Testis (tissue), 2 donors: ENCODE results near the gene SNX30.

Experiments
- POLR2A ChIP-seq: fragments of 450-650 bp; IDR thresholded peaks from one replicate; pipeline ENCODE4 v1.6.1; 2017; ENCODE audit warnings: antibody characterized with exemption, mild to moderate bottlenecking, moderate library complexity
- TF ChIP-seq, protein P1 (sequence below), 3 experiments: fragments of 450-650 bp in 2 of 3; fragments of 200-600 bp in 1 of 3; sonication (generic) in 1 of 3; IDR thresholded peaks; one replicate each; pipeline ENCODE4 v1.5.1; 2016 to 2019; ENCODE audit warnings: antibody characterized with exemption in 3 of 3, mild to moderate bottlenecking in 2 of 3, moderate library complexity in 1 of 3

DNA sequence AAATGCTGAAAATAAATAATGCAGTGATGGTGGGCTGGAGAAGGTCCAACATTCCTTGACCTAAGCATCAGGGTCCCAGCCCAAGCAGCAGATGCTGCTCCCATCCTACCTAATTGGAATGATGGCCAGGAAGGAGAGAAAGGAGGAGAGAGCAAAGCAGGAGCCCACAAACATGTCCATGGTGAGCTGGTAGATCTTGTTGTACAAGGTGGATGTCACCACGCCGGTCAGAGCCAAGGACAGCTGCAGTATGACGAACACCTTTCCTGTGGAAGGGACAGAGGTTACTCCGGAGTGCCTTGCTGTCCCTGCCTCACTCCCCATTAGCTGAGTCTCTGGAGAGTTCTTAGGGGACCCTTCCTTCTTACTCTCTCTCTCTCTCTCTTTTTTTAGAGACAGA, 135.8 kb downstream of the SNX30 start:
- TF ChIP-seq, protein P1, sequence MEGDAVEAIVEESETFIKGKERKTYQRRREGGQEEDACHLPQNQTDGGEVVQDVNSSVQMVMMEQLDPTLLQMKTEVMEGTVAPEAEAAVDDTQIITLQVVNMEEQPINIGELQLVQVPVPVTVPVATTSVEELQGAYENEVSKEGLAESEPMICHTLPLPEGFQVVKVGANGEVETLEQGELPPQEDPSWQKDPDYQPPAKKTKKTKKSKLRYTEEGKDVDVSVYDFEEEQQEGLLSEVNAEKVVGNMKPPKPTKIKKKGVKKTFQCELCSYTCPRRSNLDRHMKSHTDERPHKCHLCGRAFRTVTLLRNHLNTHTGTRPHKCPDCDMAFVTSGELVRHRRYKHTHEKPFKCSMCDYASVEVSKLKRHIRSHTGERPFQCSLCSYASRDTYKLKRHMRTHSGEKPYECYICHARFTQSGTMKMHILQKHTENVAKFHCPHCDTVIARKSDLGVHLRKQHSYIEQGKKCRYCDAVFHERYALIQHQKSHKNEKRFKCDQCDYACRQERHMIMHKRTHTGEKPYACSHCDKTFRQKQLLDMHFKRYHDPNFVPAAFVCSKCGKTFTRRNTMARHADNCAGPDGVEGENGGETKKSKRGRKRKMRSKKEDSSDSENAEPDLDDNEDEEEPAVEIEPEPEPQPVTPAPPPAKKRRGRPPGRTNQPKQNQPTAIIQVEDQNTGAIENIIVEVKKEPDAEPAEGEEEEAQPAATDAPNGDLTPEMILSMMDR (IDR thresholded peaks at IDR 0.05) = no peak
- no peak for TF ChIP-seq POLR2A
